Neural crest cell (in vitro differentiated cells): ENCODE data around the gene FILIP1L. TPM values are rescaled to one million over a fixed set of nuclear protein-coding genes. Genes with fewer than 3 reads are reported as not detected.

Experiments
- DNase-seq: peaks from one replicate; pipeline ENCODE4 v3.0.0; 2021; ENCODE audit warnings: low read depth, mixed read lengths, low spot score
- H3K27ac Mint-ChIP-seq: one replicate; pipeline ENCODE4 v1.8.0; 2021; ENCODE audit warnings: mild to moderate bottlenecking, mixed read lengths; ENCODE audit not compliant: unreplicated experiment
- H3K27me3 Mint-ChIP-seq: 2 replicates; pipeline ENCODE4 v1.8.0; 2021; ENCODE audit warnings: low read depth, mild to moderate bottlenecking, mixed read lengths
- H3K36me3 Mint-ChIP-seq: 2 replicates; pipeline ENCODE4 v1.8.0; 2021; ENCODE audit warnings: low read depth, mild to moderate bottlenecking, mixed read lengths
- H3K4me1 Mint-ChIP-seq: 2 replicates; pipeline ENCODE4 v1.8.0; 2021; ENCODE audit warnings: mixed read lengths
- H3K4me3 Mint-ChIP-seq: one replicate; pipeline ENCODE4 v1.8.0; 2021; ENCODE audit warnings: mild to moderate bottlenecking, mixed read lengths
- H3K9me3 Mint-ChIP-seq: 2 replicates; pipeline ENCODE4 v1.8.0; 2021; ENCODE audit warnings: mixed read lengths
- CTCF ChIP-seq: fragments of 200-600 bp; sonication (generic); conservative IDR thresholded peaks from 2 replicates; pipeline ENCODE4 v1.5.0; 2021; ENCODE audit warnings: antibody characterized with exemption, mild to moderate bottlenecking
- total RNA-seq: library from RNA; stranded (reverse); gene quantifications from 2 replicates; pipeline ENCODE4 v1.2.1, GENCODE V29; 2021

FILIP1L gene
- total RNA-seq, 1 donor from 2014 or later = 9.8 TPM

GRCh38 chr3:99978221-99978620 is 136.1 kb downstream of the FILIP1L start:
- Mint-ChIP-seq H3K4me1 (no peaks in the 10 kb centered on the region), H3K36me3 (peaks cover 2% of the 10 kb centered on the region), H3K27ac (no peak overlapping the region), H3K4me3 (no peak overlapping the region), H3K9me3 (peaks cover 5% of the 10 kb centered on the region), H3K27me3 (no peaks in the 10 kb centered on the region)
- no peak for TF ChIP-seq CTCF
- no peak for DNase-seq

DNA sequence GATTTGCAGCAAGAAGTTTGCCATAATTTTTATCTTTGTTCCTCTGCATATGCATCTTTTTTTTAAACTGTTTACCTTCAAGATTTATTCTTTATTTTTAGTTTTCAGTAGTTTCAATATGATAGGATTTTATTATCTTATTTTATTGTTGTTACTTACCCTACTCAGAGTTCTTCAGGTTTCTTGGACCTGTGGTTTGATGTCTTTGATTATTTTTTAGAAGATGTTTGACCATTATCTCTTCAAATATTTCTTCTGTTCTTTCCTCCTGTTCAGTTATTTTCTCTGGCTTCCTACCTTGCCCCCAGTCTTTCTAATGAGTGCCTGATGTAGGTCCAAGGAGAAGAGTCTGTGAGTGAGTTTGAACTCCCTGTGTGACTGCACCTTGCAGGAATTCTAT is 137.7 kb downstream of the FILIP1L start:
- H3K27ac Mint-ChIP-seq = no peak overlapping the region
- no peaks in the 10 kb centered on the region for H3K27me3 Mint-ChIP-seq
- peaks cover 4% of the 10 kb centered on the region for H3K4me1 Mint-ChIP-seq
- H3K36me3 Mint-ChIP-seq = peaks cover 2% of the 10 kb centered on the region
- TF ChIP-seq CTCF = no peak
- no peak for DNase-seq
- H3K4me3 Mint-ChIP-seq = no peak overlapping the region
- peaks cover 5% of the 10 kb centered on the region for H3K9me3 Mint-ChIP-seq

GRCh38 chr3:99974989-99975388 is 139.3 kb downstream of the FILIP1L start:
- Mint-ChIP-seq H3K4me1 (peaks cover 4% of the 10 kb centered on the region), H3K27ac (no peak overlapping the region), H3K9me3 (peaks cover 5% of the 10 kb centered on the region), H3K4me3 (no peak overlapping the region), H3K27me3 (no peaks in the 10 kb centered on the region), H3K36me3 (peaks cover 2% of the 10 kb centered on the region)
- DNase-seq = no peak
- no peak for TF ChIP-seq CTCF

- no peak overlapping the region for H3K27ac Mint-ChIP-seq
- no peaks in the 10 kb centered on the region for H3K27me3 Mint-ChIP-seq
- peaks cover 20% of the 10 kb centered on the region for H3K4me1 Mint-ChIP-seq
- no peak overlapping the region for H3K4me3 Mint-ChIP-seq
- TF ChIP-seq CTCF = no peak
- peaks cover 2% of the 10 kb centered on the region for H3K36me3 Mint-ChIP-seq
- peaks cover 5% of the 10 kb centered on the region for H3K9me3 Mint-ChIP-seq
- DNase-seq = no peak
These were observed 141.8 kb downstream of the FILIP1L start for GRCh38 chr3:99972380-99973104.

DNA sequence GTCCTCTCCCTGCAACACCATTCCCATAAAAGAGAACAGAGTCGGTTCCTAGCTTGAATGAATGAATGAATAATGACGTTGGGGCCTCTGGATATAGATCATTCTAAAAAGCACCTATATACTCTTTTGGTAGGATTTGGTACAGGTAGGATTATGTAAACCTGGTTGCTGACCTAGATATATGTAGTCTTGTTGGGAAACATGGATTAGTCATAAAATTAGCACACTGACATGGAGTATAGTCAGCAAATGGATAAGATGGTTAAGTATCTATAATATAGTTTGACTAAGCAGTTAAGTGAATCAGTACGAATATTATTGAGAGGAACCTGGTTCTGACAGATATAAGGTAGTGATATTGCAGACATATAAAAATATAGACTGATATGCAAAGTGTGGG is 142.5 kb downstream of the FILIP1L start:
- Mint-ChIP-seq H3K4me1 (peaks cover 20% of the 10 kb centered on the region), H3K27ac (no peak overlapping the region)

More for the DNA sequence above, 142.5 kb downstream of the FILIP1L start:
- Mint-ChIP-seq H3K36me3 (peaks cover 1% of the 10 kb centered on the region), H3K27me3 (no peaks in the 10 kb centered on the region), H3K4me3 (no peak overlapping the region), H3K9me3 (peaks cover 1% of the 10 kb centered on the region)
- no peak for DNase-seq
- no peak for TF ChIP-seq CTCF
